Ovary (tissue), 9 donors: Measurements from ENCODE around the gene FTCDNL1. TPM values are rescaled to one million over a fixed set of nuclear protein-coding genes. Genes with fewer than 3 reads are reported as not detected.

Source experiments
- DNase-seq, 5 donors: peaks; one replicate each; pipeline ENCODE4 v3.0.0-alpha.2; 2019 to 2020
- H3K27ac ChIP-seq, 2 donors: fragments of 200-600 bp; one replicate each; pipeline versions ENCODE4 v1.5.1 to v1.8.0; 2019 to 2022
- H3K27me3 ChIP-seq: fragments of 200-600 bp; one replicate; pipeline ENCODE4 v1.8.0; 2022
- H3K36me3 ChIP-seq: fragments of 200-600 bp; sonication (generic); one replicate; pipeline ENCODE4 v1.5.1; 2019
- H3K4me1 ChIP-seq: one replicate; pipeline ENCODE4 v1.8.1; 2013; ENCODE audit warnings: mild to moderate bottlenecking, moderate library complexity; ENCODE audit not compliant: insufficient read depth
- H3K4me3 ChIP-seq: fragments of 200-600 bp; sonication (generic); one replicate; pipeline ENCODE4 v1.5.1; 2017
- H3K9me3 ChIP-seq, 2 donors: fragments of 200-600 bp in 1 of 2; sonication (generic) in 1 of 2; one replicate each; pipeline versions ENCODE4 v1.5.1 to v1.8.1; 2013 to 2019; ENCODE audit warnings: mild to moderate bottlenecking in 1 of 2, moderate library complexity in 1 of 2
- CTCF ChIP-seq, 3 donors: fragments of 450-650 bp in 2 of 3; fragments of 200-600 bp in 1 of 3; IDR thresholded peaks; one replicate each; pipeline versions ENCODE4 v1.5.1 to v1.8.0; 2016 to 2022; ENCODE audit warnings: antibody characterized with exemption in 3 of 3, mild to moderate bottlenecking in 1 of 3
- EP300 ChIP-seq: sonication (generic); formaldehyde crosslinking; IDR thresholded peaks from one replicate; pipeline ENCODE4 v1.6.1; 2017; ENCODE audit warnings: antibody characterized with exemption
- POLR2A ChIP-seq: fragments of 450-650 bp; IDR thresholded peaks from one replicate; pipeline ENCODE4 v1.6.1; 2017; ENCODE audit warnings: antibody characterized with exemption, mild to moderate bottlenecking, moderate library complexity
- WGBS, 3 donors: extraction: QIAGEN DNeasy Blood & Tissue Kit in 1 of 3; methylation state at CpG; one replicate each; pipeline versions ENCODE4 v1.1.5 to v1.1.7; 2013 to 2017; 5-methylcytosine and 5-hydroxymethylcytosine counted together
- intact Hi-C, 4 donors: fragments of 100-400 bp; cut with DNase I; formaldehyde crosslinking; loops; one replicate each; pipeline versions ENCODE4 v1.11.0 to v1.15.1; 2022 to 2023
- polyA plus RNA-seq, 2 donors: library from polyadenylated mRNA; stranded (reverse); fragments of 200-250 nt in 1 of 2; fragments of 350-450 nt in 1 of 2; fragmentation: Illumina TruSeq in 1 of 2; extraction: RNeasy Lipid Tissue Mini Kit (QIAGEN cat#74804) in 1 of 2; gene quantifications; one replicate each; pipeline ENCODE4 v1.2.3, GENCODE V29; 2013 to 2014
- total RNA-seq, 7 donors: library from RNA; depleted of rRNA in 2 of 7; stranded (reverse); fragments of >200 nt in 2 of 7; fragmentation: NEBNext Ultra II Directional in 3 of 7; extraction: Animal tissue kit (Norgen Biotek cat#: 25700) in 3 of 7; gene quantifications; one replicate each; pipeline versions ENCODE4 v1.1.0 to v1.2.4, GENCODE V29; 2016 to 2023
- donor health status: DM: no; HTN: no; CAD: no; lungs with moderate emphysema.
- donor health status: DM: no; HTN: no; CAD: no.
- donor health status: Bipolar disorder and iron deficiency.
- donor health status: DM: yes; HTN: yes; CAD: no.
- donor health status: DM: no; HTN: no; CAD: no.
- donor health status: DM: yes; HTN: yes; CAD: no.

Gene FTCDNL1
- total and polyA plus RNA-seq, 9 donors = 0.56 to 3.4 (median 2.1) TPM

GRCh38 chr2:199807966-199808365 lies 43.0 kb downstream of the FTCDNL1 start:
- Histone ChIP-seq H3K27ac (no peak overlapping the region), H3K27me3 (no peaks in the 10 kb centered on the region), H3K36me3 (no peaks in the 10 kb centered on the region), H3K4me1 (peaks cover 4% of the 10 kb centered on the region), H3K9me3 (no peaks in the 10 kb centered on the region), H3K4me3 (no peak overlapping the region)
- intact Hi-C loops = no loop called here
- TF ChIP-seq EP300 (no peak), POLR2A (no peak)
- DNase-seq = no peak

- no peak for DNase-seq
- WGBS, 3 donors = 6 to 20% (median 9%) methylated on average over 7 of the region's 7 CpGs
- Histone ChIP-seq H3K27ac (no peak overlapping the region), H3K9me3 (no peaks in the 10 kb centered on the region), H3K27me3 (no peaks in the 10 kb centered on the region), H3K4me3 (no peak overlapping the region), H3K4me1 (peaks cover 4% of the 10 kb centered on the region), H3K36me3 (no peaks in the 10 kb centered on the region)
- TF ChIP-seq POLR2A = no peak
- TF ChIP-seq EP300 = no peak
- no peak for TF ChIP-seq CTCF (IDR thresholded peaks at IDR 0.05)
- intact Hi-C loops = no loop called here
These were observed 44.8 kb downstream of the FTCDNL1 start for GRCh38 chr2:199806179-199806578.

GRCh38 chr2:199804831-199805230 lies 46.2 kb downstream of the FTCDNL1 start:
- peaks cover 4% of the 10 kb centered on the region for H3K4me1 ChIP-seq
- intact Hi-C loops = no loop called here
- H3K27ac ChIP-seq = no peak overlapping the region
- TF ChIP-seq POLR2A = no peak
- TF ChIP-seq EP300 = no peak
- TF ChIP-seq CTCF (IDR thresholded peaks at IDR 0.05) = no peak
- no peak for DNase-seq
- no peaks in the 10 kb centered on the region for H3K27me3 ChIP-seq
- H3K36me3 ChIP-seq = no peaks in the 10 kb centered on the region
- WGBS, 3 donors = 48 to 55% (median 50%) methylated on average over 1 of the region's 1 CpG
- H3K4me3 ChIP-seq = no peak overlapping the region
- H3K9me3 ChIP-seq = no peaks in the 10 kb centered on the region

GRCh38 chr2:199798831-199799580 lies 52.0 kb downstream of the FTCDNL1 start:
- H3K4me3 ChIP-seq = no peak overlapping the region
- H3K36me3 ChIP-seq = no peaks in the 10 kb centered on the region
- peaks cover 1% of the 10 kb centered on the region for H3K4me1 ChIP-seq
- intact Hi-C loops = no loop called here
- TF ChIP-seq EP300 = no peak
- no peak for TF ChIP-seq CTCF (IDR thresholded peaks at IDR 0.05)
- TF ChIP-seq POLR2A = no peak
- H3K27ac ChIP-seq = no peak overlapping the region
- DNase-seq = peak; percentile 20 to 43 (median 21)
- no peaks in the 10 kb centered on the region for H3K9me3 ChIP-seq
- no peaks in the 10 kb centered on the region for H3K27me3 ChIP-seq
- WGBS, 3 donors = 17 to 24% (median 23%) methylated on average over 10 of the region's 10 CpGs
